ENCODE measurements around the gene KCNT2. TPM values are rescaled to one million over a fixed set of nuclear protein-coding genes. Genes with fewer than 3 reads are reported as not detected.
A peak's percentile ranks its signal among the peaks of the same experiment; 100 is the strongest.

The KCNT2 gene
- total and polyA plus RNA-seq, 9 donors: 5.3 to 34.9 (median 14.1) TPM

DNA sequence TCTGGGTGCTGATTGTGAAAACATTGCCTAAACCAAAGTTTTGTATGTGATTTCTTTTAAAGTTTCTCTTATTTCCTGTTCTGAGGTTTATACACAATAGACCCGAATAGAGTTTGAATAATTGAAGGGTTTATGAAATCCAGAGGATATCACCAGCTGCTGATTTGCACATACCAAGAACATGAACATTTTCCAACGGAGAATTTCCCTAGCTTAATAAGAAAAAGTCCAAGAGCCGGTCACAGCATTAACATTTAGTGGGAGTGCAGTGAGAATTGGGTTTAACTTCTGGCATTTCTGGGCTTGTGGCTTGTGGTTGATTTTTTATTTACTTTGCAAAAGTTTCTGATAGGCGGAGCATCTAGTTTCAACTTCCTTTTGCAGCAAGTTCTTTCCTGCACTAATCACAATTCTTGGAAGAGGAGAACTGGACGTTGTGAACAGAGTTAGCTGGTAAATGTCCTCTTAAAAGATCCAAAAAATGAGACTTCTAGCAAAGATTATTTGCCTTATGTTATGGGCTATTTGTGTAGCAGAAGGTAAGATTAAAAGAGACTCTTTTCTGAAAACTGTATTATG lies 43.5 kb upstream of the KCNT2 start, which contains the start of gene CFH:
TSS of gene CFH (plus strand) at position 407 of the 579 bp plus-strand sequence. CDS start at position 482, 75 bp downstream.
- no peak for TF ChIP-seq EP300 (IDR thresholded peaks at IDR 0.05)
- TF ChIP-seq POLR2A (IDR thresholded peaks at IDR 0.05): peak; percentile 81
- TF ChIP-seq, protein P1, sequence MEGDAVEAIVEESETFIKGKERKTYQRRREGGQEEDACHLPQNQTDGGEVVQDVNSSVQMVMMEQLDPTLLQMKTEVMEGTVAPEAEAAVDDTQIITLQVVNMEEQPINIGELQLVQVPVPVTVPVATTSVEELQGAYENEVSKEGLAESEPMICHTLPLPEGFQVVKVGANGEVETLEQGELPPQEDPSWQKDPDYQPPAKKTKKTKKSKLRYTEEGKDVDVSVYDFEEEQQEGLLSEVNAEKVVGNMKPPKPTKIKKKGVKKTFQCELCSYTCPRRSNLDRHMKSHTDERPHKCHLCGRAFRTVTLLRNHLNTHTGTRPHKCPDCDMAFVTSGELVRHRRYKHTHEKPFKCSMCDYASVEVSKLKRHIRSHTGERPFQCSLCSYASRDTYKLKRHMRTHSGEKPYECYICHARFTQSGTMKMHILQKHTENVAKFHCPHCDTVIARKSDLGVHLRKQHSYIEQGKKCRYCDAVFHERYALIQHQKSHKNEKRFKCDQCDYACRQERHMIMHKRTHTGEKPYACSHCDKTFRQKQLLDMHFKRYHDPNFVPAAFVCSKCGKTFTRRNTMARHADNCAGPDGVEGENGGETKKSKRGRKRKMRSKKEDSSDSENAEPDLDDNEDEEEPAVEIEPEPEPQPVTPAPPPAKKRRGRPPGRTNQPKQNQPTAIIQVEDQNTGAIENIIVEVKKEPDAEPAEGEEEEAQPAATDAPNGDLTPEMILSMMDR (IDR thresholded peaks at IDR 0.05): peak in 1 of 3 donors; percentile 5
- WGBS, 3 donors: 1 to 3% (median 2%) methylated on average over 5 of the region's 5 CpGs
- H3K4me3 ChIP-seq: peak within 1 kb of the TSS; percentile 12
- H3K27me3 ChIP-seq: no peaks in the 10 kb centered on the region
- H3K9me3 ChIP-seq: no peaks in the 10 kb centered on the region
- H3K36me3 ChIP-seq: no peaks in the 10 kb centered on the region
- peak in 1 of 5 donors; percentile 34 for DNase-seq
- H3K27ac ChIP-seq: peak within 1 kb of the TSS in 1 of 2 donors; percentile 60
- H3K4me1 ChIP-seq (ENCODE audit: insufficient read depth): peaks cover 1% of the 10 kb centered on the region
- intact Hi-C loops (cut with DNase I): loop anchor here in 2 of 4 donors (10.0 kb wide), 2 partner anchors 47 to 297 kb away; partner anchors contain the start of gene KCNT2 (in 1 of the 2)

DNA sequence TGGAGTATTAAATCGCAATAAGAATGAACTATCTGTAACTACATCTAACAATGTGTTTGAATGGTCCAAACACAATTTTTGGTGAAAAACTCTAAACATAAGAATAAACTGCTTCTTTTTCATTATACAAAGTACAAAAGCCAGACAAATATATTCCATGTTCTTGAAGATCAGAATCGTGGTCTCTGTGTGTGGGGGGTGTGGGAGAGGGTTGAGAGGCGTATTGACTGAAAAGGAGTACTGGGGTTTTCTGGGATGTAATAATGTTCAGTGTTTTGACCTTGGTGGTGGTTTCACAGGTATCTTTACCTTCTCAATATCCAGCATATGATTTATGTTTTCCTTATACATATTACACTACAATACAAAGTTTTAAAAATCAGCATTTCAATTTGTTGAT lies 42.8 kb upstream of the KCNT2 start:
- H3K4me3 ChIP-seq: no peak overlapping the region
- intact Hi-C loops (cut with DNase I): loop anchor here in 2 of 4 donors (10.0 kb wide), 2 partner anchors 46 to 296 kb away; partner anchors contain the start of gene KCNT2 (in 1 of the 2)
- TF ChIP-seq, protein P1 (IDR thresholded peaks at IDR 0.05): no peak
- TF ChIP-seq EP300 (IDR thresholded peaks at IDR 0.05): no peak
- TF ChIP-seq POLR2A (IDR thresholded peaks at IDR 0.05): no peak
- H3K4me1 ChIP-seq (ENCODE audit: insufficient read depth): peaks cover 1% of the 10 kb centered on the region
- DNase-seq: no peak
- no peaks in the 10 kb centered on the region for H3K27me3 ChIP-seq
- no peaks in the 10 kb centered on the region for H3K9me3 ChIP-seq
- peak overlapping the region in 1 of 2 donors; percentile 60 for H3K27ac ChIP-seq
- no peaks in the 10 kb centered on the region for H3K36me3 ChIP-seq
- WGBS, 3 donors: 69 to 76% (median 70%) methylated on average over 3 of the region's 3 CpGs

DNA sequence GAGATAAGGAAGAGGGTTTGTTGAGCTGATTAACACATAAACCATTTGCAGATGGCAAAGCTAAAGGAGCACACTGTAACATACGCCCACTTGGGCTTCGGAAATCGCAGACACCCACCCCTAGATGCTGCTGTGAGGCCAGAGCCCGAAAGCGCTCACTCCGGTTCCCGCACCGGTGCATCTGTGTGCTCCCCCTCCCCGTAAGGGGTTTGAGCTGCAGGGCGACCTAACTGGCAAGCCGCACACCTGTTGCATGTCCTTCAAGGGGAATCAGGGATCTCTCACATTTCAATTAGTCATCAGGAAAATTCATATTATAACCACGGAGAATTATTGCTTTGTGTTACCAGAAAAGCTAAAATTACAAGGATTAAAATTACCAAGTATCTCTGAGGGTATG lies 42.2 kb upstream of the KCNT2 start:
- intact Hi-C loops (cut with DNase I): loop anchor here in 2 of 4 donors (10.0 kb wide), 2 partner anchors 46 to 296 kb away; partner anchors contain the start of gene KCNT2 (in 1 of the 2)
- Histone ChIP-seq H3K9me3 (no peaks in the 10 kb centered on the region), H3K4me1 (ENCODE audit: insufficient read depth) (peaks cover 1% of the 10 kb centered on the region), H3K27me3 (no peaks in the 10 kb centered on the region), H3K4me3 (no peak overlapping the region), H3K27ac (no peak overlapping the region), H3K36me3 (no peaks in the 10 kb centered on the region)
- TF ChIP-seq, protein P1 (IDR thresholded peaks at IDR 0.05): no peak
- TF ChIP-seq POLR2A (IDR thresholded peaks at IDR 0.05) (no peak), EP300 (IDR thresholded peaks at IDR 0.05) (no peak)
- peak in 1 of 5 donors; percentile 36 for DNase-seq
- 88 to 97% (median 96%) methylated on average over 12 of the region's 12 CpGs for WGBS, 3 donors

- intact Hi-C loops (cut with DNase I): loop anchor here in 2 of 4 donors (10.0 kb wide), 2 partner anchors 45 to 295 kb away; partner anchors contain the start of gene KCNT2 (in 1 of the 2)
- Histone ChIP-seq H3K36me3 (no peaks in the 10 kb centered on the region), H3K4me3 (no peak overlapping the region), H3K4me1 (ENCODE audit: insufficient read depth) (peaks cover 1% of the 10 kb centered on the region), H3K27ac (no peak overlapping the region), H3K9me3 (no peaks in the 10 kb centered on the region), H3K27me3 (no peaks in the 10 kb centered on the region)
- 96% methylated on average over 12 of the region's 12 CpGs for WGBS, 3 donors
- DNase-seq: no peak
- no peak for TF ChIP-seq EP300 (IDR thresholded peaks at IDR 0.05)
- TF ChIP-seq, protein P1 (IDR thresholded peaks at IDR 0.05): no peak
These were observed 41.8 kb upstream of the KCNT2 start for GRCh38 chr1:196649990-196650389.
